Measurements from ENCODE around the gene MTOR.

Gene MTOR

DNA sequence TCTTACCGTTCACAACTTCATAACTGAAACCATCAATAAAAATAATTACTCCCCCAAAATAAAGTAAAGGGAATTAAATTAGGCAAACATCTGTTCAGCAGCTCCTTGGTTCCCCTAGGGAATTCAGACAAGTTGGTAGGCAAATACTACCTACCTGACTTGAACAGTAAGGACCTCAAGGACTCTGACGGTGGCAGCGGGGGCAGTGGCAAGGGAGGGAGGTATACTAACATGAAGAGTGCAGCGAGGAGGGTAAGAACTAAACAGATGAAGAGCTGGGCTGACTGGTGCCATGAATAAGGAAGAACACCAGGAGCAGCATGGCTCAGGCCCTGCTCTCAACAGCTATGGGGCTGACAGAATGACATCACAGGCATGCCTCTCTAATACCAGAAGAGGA, 33.1 kb downstream of the MTOR start:
- H3K36me3 ChIP-seq (replicated peaks; ENCODE audit: insufficient read depth, low read length), result peaks cover 5% of the 10 kb centered on the region; the same call in 1 of the 2 replicates
- no peaks in the 10 kb centered on the region for H3K9me2 ChIP-seq (replicated peaks; ENCODE audit: insufficient read depth, low read length)
- peaks cover 13% of the 10 kb centered on the region for H3K4me1 ChIP-seq (ENCODE audit: low read length)
- H3K9ac ChIP-seq (ENCODE audit: low read length), result no peak overlapping the region
- H3K79me2 ChIP-seq (ENCODE audit: low read length), result 0 out of 2 replicates have a peak, but pooled peaks cover 5% of the 10 kb centered on the region
- no peak overlapping the region for H3K4me2 ChIP-seq (ENCODE audit: low read depth, low read length)
- no peaks in the 10 kb centered on the region for H3K9me3 ChIP-seq (replicated peaks; ENCODE audit: insufficient read depth, low read length)
- TF ChIP-seq EZH2 (optimal IDR thresholded peaks at IDR 0.05; ENCODE audit: low read depth, low read length) (no peak), EZH2phosphoT487 (IDR thresholded peaks at IDR 0.05; ENCODE audit: low read length) (no peak), CTCF (IDR thresholded peaks at IDR 0.05; ENCODE audit: low read length) (no peak)
- H2AFZ ChIP-seq (ENCODE audit: low read length), result no peak overlapping the region
- no peak overlapping the region for H3K27ac ChIP-seq (ENCODE audit: low read length)
- no peaks in the 10 kb centered on the region for H3K27me3 ChIP-seq (replicated peaks; ENCODE audit: insufficient read depth, low read length)
- DNase-seq, result no peak
- H4K20me1 ChIP-seq (ENCODE audit: insufficient read depth, low read length), result no peaks in the 10 kb centered on the region
- H3K4me3 ChIP-seq (ENCODE audit: low read length), result no peak overlapping the region
- peaks cover 9% of the 10 kb centered on the region; the same call in 1 of the 2 replicates for H3F3A ChIP-seq (ENCODE audit: insufficient read depth, low read length)

DNA sequence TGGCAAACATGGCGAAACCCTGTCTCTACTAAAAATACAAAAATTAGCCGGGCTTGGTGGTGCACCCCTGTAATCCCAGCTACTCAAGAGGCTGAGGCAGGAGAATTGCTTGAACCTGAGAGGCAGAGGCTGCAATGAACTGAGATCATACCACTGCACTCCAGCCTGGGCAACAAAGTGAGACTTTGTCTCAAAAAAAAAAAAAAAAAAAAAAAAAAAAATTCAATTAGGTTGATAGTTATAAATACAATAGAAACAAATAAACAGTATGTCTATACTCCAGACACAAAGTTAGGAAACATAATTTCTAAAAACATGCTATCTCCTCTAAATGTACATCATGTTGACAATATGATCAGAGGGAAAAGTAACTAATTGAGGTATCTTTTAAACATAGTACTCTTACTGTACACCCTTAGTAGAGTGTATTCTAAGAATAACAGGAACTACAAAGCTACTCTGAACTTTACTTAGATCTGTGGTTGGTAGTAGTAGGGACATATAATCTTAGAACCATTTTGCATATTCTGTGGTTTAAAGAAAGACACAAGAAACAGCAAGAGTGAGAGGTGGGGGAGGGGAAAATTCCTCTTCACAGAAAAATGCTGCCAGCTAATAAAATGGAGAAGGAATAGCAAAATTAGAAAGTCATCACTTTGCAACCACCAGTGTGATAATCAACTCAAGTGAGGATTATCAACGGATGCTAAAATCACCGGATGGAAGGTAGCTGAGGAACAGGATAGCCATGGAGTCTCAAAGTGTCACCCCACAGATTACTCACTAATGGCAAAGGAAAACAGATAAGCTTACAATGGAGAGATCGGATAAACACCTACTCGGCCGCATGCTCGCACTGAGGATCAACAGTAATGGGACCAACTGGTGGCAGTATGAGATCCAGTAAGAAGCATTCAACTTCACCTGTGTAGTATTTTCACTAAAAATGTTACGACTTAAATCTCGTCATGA, 35.0 kb downstream of the MTOR start:
- H3K9ac ChIP-seq (ENCODE audit: low read length), result no peak overlapping the region
- H4K20me1 ChIP-seq (ENCODE audit: insufficient read depth, low read length), result no peaks in the 10 kb centered on the region
- peaks cover 5% of the 10 kb centered on the region; the same call in 1 of the 2 replicates for H3K79me2 ChIP-seq (ENCODE audit: low read length)
- TF ChIP-seq EZH2phosphoT487 (IDR thresholded peaks at IDR 0.05; ENCODE audit: low read length) (no peak), CTCF (IDR thresholded peaks at IDR 0.05; ENCODE audit: low read length) (no peak), EZH2 (optimal IDR thresholded peaks at IDR 0.05; ENCODE audit: low read depth, low read length) (no peak)
- no peak overlapping the region for H2AFZ ChIP-seq (ENCODE audit: low read length)
- peaks cover 13% of the 10 kb centered on the region for H3K4me1 ChIP-seq (ENCODE audit: low read length)
- peaks cover 9% of the 10 kb centered on the region; the same call in 1 of the 2 replicates for H3F3A ChIP-seq (ENCODE audit: insufficient read depth, low read length)
- H3K4me2 ChIP-seq (ENCODE audit: low read depth, low read length), result peak overlapping the region; percentile 62
- DNase-seq, result peak; percentile 74
- no peaks in the 10 kb centered on the region for H3K27me3 ChIP-seq (replicated peaks; ENCODE audit: insufficient read depth, low read length)
- H3K4me3 ChIP-seq (ENCODE audit: low read length), result 0 out of 2 replicates have a peak overlapping the region, but pooled peaks have one; percentile 8
- no peaks in the 10 kb centered on the region for H3K9me2 ChIP-seq (replicated peaks; ENCODE audit: insufficient read depth, low read length)
- peak overlapping the region; percentile 59; the same call in 1 of the 2 replicates for H3K27ac ChIP-seq (ENCODE audit: low read length)
- H3K36me3 ChIP-seq (replicated peaks; ENCODE audit: insufficient read depth, low read length), result peaks cover 7% of the 10 kb centered on the region; the same call in 1 of the 2 replicates
- no peaks in the 10 kb centered on the region for H3K9me3 ChIP-seq (replicated peaks; ENCODE audit: insufficient read depth, low read length)

- H3K4me3 ChIP-seq (ENCODE audit: low read length), result no peak overlapping the region
- H3K79me2 ChIP-seq (ENCODE audit: low read length), result no peaks in the 10 kb centered on the region
- TF ChIP-seq CTCF (IDR thresholded peaks at IDR 0.05; ENCODE audit: low read length), result no peak
- no peak for TF ChIP-seq EZH2phosphoT487 (IDR thresholded peaks at IDR 0.05; ENCODE audit: low read length)
- TF ChIP-seq EZH2 (optimal IDR thresholded peaks at IDR 0.05; ENCODE audit: low read depth, low read length), result no peak
- no peak overlapping the region for H3K27ac ChIP-seq (ENCODE audit: low read length)
- peaks cover 11% of the 10 kb centered on the region; the same call in 1 of the 2 replicates for H3K36me3 ChIP-seq (replicated peaks; ENCODE audit: insufficient read depth, low read length)
- no peaks in the 10 kb centered on the region for H3F3A ChIP-seq (ENCODE audit: insufficient read depth, low read length)
- no peaks in the 10 kb centered on the region for H3K27me3 ChIP-seq (replicated peaks; ENCODE audit: insufficient read depth, low read length)
- no peak overlapping the region for H3K9ac ChIP-seq (ENCODE audit: low read length)
- no peaks in the 10 kb centered on the region for H3K9me2 ChIP-seq (replicated peaks; ENCODE audit: insufficient read depth, low read length)
- no peak overlapping the region for H3K4me2 ChIP-seq (ENCODE audit: low read depth, low read length)
- no peaks in the 10 kb centered on the region for H4K20me1 ChIP-seq (ENCODE audit: insufficient read depth, low read length)
- DNase-seq, result no peak
- no peak overlapping the region for H2AFZ ChIP-seq (ENCODE audit: low read length)
- H3K4me1 ChIP-seq (ENCODE audit: low read length), result no peaks in the 10 kb centered on the region
- no peaks in the 10 kb centered on the region for H3K9me3 ChIP-seq (replicated peaks; ENCODE audit: insufficient read depth, low read length)
These were observed 46.3 kb downstream of the MTOR start for GRCh38 chr1:11216074-11216473.
